Memory B cell (primary cell): ENCODE results near the gene DGAT2.

Experiments
- ATAC-seq: fragments of 150-1000 bp; cut with Tn5 transposase; 2 replicates; pipeline ENCODE4 v1.10.0; 2021; ENCODE audit warnings: low read depth, mild to moderate bottlenecking, moderate library complexity
- DNase-seq, 2 donors: peaks; one replicate each; pipeline ENCODE4 v3.0.0; 2022; ENCODE audit warnings: low spot score in 2 of 2
- H3K27ac Mint-ChIP-seq: one replicate; pipeline ENCODE4 v1.8.0; 2022; ENCODE audit warnings: mild to moderate bottlenecking, moderate library complexity, mixed read lengths
- H3K27me3 Mint-ChIP-seq: one replicate; pipeline ENCODE4 v1.8.0; 2022; ENCODE audit warnings: mixed read lengths
- H3K36me3 Mint-ChIP-seq: one replicate; pipeline ENCODE4 v1.8.0; 2022; ENCODE audit warnings: mild to moderate bottlenecking, mixed read lengths
- H3K4me1 Mint-ChIP-seq: one replicate; pipeline ENCODE4 v1.8.0; 2022; ENCODE audit warnings: mixed read lengths
- H3K4me3 Mint-ChIP-seq: one replicate; pipeline ENCODE4 v1.8.0; 2022; ENCODE audit warnings: mild to moderate bottlenecking, moderate library complexity, mixed read lengths
- H3K9me3 Mint-ChIP-seq: one replicate; pipeline ENCODE4 v1.8.0; 2022; ENCODE audit warnings: mixed read lengths

Gene DGAT2, protein sequence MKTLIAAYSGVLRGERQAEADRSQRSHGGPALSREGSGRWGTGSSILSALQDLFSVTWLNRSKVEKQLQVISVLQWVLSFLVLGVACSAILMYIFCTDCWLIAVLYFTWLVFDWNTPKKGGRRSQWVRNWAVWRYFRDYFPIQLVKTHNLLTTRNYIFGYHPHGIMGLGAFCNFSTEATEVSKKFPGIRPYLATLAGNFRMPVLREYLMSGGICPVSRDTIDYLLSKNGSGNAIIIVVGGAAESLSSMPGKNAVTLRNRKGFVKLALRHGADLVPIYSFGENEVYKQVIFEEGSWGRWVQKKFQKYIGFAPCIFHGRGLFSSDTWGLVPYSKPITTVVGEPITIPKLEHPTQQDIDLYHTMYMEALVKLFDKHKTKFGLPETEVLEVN

DNA sequence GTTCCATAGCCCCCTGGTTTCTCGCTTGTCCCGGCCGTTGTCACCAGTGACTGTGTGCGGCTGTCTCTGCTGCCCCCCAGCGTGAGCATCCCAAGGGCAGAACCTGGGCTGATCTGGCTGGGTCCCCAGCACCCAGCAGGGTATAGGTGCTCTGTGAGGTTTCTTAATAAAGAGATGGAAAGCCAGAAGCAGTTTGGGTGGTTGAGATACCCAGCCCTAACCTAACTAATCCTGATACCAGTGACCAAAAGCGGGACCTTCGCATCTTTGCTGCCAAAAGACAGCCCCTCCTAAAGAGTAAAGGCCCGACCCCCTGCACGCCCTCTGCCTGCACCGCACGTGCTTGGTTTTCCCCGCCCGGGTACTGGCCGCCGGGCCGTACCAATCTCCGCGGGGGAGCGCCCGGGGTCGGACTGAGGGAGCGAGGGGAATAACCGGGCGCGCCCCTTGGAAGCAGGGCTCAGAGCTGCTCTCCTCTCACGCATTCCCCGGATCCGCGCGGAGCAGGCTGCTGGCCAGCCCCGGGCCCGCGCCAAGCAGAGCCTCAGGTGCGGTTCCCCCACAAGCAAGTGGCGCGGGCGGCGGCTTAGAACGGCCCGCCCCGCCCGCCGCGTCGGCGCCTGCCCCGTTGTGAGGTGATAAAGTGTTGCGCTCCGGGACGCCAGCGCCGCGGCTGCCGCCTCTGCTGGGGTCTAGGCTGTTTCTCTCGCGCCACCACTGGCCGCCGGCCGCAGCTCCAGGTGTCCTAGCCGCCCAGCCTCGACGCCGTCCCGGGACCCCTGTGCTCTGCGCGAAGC lies at the start of gene DGAT2:
TSS of gene DGAT2 (plus strand) at position 667 of the 797 bp plus-strand sequence. CDS start 214 bp downstream, outside the sequence.
- peak within 1 kb of the TSS; percentile 86 for H3K4me3 Mint-ChIP-seq
- DNase-seq (peak; percentile 82 to 91), ATAC-seq (peak; percentile 78)
- H3K27ac Mint-ChIP-seq, result peak within 1 kb of the TSS; percentile 99
- no peaks in the 10 kb centered on the region for H3K27me3 Mint-ChIP-seq
- peaks cover 42% of the 10 kb centered on the region for H3K4me1 Mint-ChIP-seq
- no peaks in the 10 kb centered on the region for H3K36me3 Mint-ChIP-seq
- H3K9me3 Mint-ChIP-seq, result no peaks in the 10 kb centered on the region

DNA sequence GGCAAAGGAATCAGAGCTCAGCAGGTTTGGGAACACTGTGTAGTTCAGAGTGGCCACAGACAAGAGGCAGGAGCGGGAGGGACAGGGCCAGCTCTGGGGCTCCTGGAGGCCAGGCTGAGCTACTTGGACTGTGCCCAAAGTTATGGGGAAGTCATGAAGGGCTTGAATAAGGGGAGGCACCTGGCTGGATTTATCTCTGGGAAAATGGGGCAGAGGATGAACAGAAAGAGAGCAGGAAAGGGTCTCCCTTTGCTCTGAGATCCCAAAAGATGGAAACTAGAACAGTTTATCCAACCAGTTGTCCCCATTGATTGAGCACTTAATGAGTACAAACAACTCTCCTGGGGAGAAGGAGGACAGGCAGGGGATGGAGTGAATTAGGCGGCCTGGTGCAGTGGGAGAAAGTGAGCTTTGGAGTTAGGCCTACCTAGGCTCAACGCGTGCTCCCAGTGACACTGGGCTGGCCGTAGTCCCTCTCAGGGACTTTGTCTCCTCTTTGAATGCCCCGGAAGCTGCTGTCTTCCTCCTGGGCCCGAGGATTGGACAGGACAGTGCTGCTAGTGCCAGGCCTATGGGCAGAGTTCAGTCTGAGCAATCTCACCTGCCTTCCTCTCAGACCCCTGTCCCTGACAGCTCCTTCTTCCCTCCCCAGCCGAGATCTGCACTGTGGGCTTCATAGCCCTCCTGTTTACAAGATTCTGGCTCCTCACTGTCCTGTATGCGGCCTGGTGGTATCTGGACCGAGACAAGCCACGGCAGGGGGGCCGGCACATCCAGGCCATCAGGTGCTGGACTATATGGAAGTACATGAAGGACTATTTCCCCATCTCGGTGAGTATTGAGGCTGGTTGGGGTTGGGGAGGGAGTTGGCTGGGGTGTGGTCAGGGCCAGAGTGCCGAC lies 49.0 kb upstream of the DGAT2 start:
- H3K4me1 Mint-ChIP-seq, result peaks cover 5% of the 10 kb centered on the region

DNA sequence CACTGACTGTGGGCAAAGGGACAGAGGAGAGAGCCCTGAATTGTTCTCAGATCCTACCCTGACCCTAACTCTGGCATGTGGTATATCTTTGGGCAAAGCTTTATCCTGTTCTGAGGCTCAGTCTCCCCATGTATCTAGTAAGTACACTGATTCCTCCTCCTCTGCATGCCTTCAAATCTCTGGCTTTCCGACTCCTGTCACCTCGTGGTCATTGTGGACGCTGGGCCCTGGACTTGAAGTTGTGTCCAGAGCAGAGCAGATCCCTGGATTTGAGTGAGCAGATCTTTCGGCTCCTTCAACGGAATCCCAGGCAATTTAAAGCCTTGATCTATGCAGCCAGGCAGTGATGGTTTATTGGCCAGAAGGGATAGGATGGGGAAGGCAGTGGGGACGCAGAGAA lies 47.9 kb upstream of the DGAT2 start:
- Mint-ChIP-seq H3K4me1 (peaks cover 5% of the 10 kb centered on the region), H3K9me3 (no peaks in the 10 kb centered on the region), H3K36me3 (no peaks in the 10 kb centered on the region), H3K27ac (no peak overlapping the region), H3K27me3 (peaks cover 2% of the 10 kb centered on the region), H3K4me3 (no peak overlapping the region)
- DNase-seq (no peak), ATAC-seq (no peak)

More for the DNA sequence above, 49.0 kb upstream of the DGAT2 start:
- peak overlapping the region; percentile 29 for H3K27ac Mint-ChIP-seq
- H3K27me3 Mint-ChIP-seq, result peaks cover 2% of the 10 kb centered on the region
- no peak for DNase-seq
- no peak overlapping the region for H3K4me3 Mint-ChIP-seq
- ATAC-seq, result no peak
- H3K36me3 Mint-ChIP-seq, result no peaks in the 10 kb centered on the region
- H3K9me3 Mint-ChIP-seq, result no peaks in the 10 kb centered on the region

DNA sequence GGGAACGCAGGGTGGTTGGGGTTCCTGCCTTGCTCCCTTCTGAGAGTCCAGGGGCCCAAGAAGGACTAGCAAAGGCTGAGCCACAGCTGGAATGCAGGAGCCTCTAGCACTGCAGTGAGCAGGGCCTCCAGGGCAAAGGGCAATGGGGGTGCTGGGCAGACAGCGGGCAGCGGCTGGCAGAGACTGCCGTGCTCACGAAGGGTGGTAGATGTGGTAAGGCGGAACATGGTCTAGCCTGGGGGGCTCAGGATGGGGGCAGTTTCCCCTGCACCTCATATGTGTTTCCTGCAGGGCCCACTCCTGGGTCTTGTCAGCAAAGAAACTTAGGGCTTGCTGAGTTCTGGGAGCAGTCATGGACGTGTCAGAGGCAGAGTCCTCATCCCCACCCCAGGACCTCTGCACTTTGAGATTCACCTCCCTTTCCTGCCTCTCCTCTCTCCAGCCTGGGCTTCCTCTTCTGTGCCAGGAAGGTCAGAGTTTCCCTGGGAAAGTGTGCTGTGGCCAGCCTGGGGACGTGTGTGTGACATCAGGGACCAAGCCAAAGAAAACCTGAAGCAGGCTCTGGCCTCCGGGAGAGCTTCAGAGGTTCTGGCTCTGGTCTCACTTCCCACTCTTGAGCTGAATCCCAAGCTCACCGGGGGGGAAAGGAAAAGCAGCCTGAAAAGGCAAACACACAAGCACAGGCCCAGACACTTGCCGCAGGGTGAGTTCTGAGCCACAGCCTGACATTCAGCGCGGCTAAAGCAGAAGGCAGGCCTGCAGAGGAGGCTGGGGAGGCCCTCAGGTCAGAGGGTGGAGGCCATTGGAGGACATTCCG lies 46.5 kb upstream of the DGAT2 start:
- Mint-ChIP-seq H3K27ac (no peak overlapping the region), H3K4me3 (no peak overlapping the region), H3K27me3 (no peaks in the 10 kb centered on the region), H3K9me3 (no peaks in the 10 kb centered on the region), H3K36me3 (no peaks in the 10 kb centered on the region), H3K4me1 (peaks cover 2% of the 10 kb centered on the region)
- DNase-seq, result no peak
- ATAC-seq, result no peak

DNA sequence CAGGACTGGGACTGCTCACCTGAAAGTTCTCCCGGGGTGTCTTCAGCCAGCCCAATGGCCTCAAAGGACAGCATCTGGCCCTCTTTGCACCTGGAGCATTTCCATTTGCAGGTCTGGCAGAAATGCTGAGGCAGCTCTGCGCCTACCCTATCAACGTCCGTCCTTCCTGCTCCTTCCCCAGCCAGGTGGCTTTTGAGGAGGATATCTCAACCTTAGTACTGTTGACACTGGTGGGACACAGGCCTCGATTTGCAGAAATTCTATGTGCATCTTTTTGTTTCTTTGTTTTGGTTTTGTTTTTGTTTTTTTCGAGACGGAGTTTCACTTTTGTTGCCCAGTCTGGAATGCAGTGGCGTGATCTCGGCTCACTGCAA lies 45.9 kb upstream of the DGAT2 start:
- Mint-ChIP-seq H3K27ac (no peak overlapping the region), H3K4me3 (no peak overlapping the region), H3K27me3 (no peaks in the 10 kb centered on the region), H3K9me3 (no peaks in the 10 kb centered on the region), H3K4me1 (peaks cover 2% of the 10 kb centered on the region), H3K36me3 (no peaks in the 10 kb centered on the region)
- ATAC-seq (no peak), DNase-seq (no peak)

DNA sequence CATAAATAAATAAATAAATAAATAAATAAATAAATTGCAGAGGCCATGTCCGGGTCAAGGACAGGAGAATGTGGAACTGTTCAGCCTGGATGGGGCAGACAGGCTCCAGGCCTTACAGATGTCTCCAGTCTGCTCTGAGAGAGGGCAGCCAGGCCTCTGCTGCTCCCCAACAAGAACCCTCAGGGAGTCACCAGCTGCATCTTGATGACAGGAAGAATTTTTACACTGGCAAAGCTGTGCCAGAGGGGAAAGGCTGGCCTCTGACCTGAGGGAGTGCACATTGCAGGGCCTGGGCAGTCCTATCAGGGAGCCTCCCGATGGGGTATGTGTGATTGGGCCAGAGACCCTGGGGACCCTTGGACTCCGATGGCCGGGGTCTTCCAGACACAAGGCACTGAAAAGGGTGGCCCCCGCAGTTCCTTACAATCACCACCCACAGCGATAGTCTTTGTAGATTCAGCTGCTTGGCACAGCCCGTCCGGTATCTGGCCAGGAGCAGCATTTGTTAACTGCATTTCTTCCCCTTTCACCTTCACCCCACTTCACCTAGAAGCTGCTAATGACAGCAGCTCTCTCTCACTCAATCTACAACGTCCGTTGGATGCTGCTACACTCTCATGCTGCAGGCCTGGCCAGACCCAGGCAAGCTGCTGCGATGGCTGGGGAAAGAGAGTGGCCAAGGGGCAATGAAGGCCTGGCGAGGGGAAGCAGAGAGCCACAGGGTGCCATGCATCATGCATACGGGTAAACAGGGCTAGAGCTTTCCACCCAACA lies 42.8 kb upstream of the DGAT2 start:
- Mint-ChIP-seq H3K9me3 (no peaks in the 10 kb centered on the region), H3K4me3 (no peak overlapping the region), H3K4me1 (peaks cover 2% of the 10 kb centered on the region), H3K27ac (no peak overlapping the region), H3K27me3 (no peaks in the 10 kb centered on the region), H3K36me3 (no peaks in the 10 kb centered on the region)
- DNase-seq (no peak), ATAC-seq (no peak)

DNA sequence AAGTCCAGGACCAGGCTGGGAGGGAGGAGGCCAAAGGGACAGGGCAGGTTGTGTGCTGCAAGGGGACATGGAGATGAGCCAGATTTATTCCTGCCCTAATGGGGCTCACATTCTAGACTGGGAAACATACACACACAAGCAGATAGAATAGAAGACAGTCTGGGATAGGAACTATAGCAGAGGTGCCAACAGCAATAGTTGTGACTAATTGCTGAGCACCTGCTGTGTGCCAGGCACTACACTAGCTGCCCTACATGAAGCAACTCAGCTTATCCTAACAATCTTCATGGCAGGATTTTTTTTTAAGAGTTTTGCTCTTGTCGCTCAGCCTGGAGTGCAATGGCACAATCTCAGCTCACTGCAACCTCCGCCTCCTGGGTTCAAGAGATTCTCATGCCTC lies 39.6 kb upstream of the DGAT2 start:
- Mint-ChIP-seq H3K27ac (no peak overlapping the region), H3K9me3 (no peaks in the 10 kb centered on the region), H3K4me1 (no peaks in the 10 kb centered on the region), H3K36me3 (no peaks in the 10 kb centered on the region), H3K27me3 (peaks cover 7% of the 10 kb centered on the region), H3K4me3 (no peak overlapping the region)
- DNase-seq (no peak), ATAC-seq (no peak)

DNA sequence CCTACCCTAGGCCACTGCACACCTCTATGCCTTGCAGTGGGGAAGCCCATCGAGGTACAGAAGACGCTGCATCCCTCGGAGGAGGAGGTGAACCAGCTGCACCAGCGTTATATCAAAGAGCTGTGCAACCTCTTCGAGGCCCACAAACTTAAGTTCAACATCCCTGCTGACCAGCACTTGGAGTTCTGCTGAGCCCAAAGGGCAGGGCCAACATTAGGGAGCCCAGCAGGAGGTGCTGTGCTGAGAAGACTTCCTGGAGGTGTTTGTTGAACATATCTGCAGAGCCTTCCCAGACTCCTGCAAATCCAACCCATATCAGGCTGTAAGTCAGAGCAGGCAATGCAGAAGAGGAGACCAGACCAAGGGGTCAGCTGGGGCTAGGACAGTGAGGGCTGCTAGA lies 37.5 kb upstream of the DGAT2 start:
- Mint-ChIP-seq H3K9me3 (no peaks in the 10 kb centered on the region), H3K36me3 (no peaks in the 10 kb centered on the region), H3K4me1 (no peaks in the 10 kb centered on the region), H3K27ac (no peak overlapping the region), H3K4me3 (no peak overlapping the region), H3K27me3 (peaks cover 9% of the 10 kb centered on the region)
- ATAC-seq (no peak), DNase-seq (no peak)

DNA sequence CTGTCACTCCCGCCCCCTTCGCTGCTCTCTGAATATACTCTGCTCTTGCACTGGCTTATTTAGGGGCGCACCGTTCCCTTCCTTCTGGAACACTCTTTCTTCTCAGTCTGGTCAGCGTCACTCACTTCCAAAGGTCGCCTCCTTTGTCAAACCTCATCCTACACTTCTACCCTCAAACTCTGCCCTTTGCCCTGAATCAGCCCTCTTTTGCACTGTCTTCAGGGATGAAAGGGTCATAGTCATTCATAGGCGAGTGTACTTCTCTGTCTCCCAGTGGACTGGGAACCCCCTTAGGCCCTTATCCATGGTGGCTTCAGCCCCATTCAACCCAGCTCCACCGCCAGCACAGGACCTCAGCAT lies 35.5 kb upstream of the DGAT2 start:
- Mint-ChIP-seq H3K9me3 (no peaks in the 10 kb centered on the region), H3K27ac (no peak overlapping the region), H3K36me3 (no peaks in the 10 kb centered on the region), H3K4me3 (no peak overlapping the region), H3K4me1 (no peaks in the 10 kb centered on the region), H3K27me3 (peaks cover 11% of the 10 kb centered on the region)
- DNase-seq (no peak), ATAC-seq (no peak)

DNA sequence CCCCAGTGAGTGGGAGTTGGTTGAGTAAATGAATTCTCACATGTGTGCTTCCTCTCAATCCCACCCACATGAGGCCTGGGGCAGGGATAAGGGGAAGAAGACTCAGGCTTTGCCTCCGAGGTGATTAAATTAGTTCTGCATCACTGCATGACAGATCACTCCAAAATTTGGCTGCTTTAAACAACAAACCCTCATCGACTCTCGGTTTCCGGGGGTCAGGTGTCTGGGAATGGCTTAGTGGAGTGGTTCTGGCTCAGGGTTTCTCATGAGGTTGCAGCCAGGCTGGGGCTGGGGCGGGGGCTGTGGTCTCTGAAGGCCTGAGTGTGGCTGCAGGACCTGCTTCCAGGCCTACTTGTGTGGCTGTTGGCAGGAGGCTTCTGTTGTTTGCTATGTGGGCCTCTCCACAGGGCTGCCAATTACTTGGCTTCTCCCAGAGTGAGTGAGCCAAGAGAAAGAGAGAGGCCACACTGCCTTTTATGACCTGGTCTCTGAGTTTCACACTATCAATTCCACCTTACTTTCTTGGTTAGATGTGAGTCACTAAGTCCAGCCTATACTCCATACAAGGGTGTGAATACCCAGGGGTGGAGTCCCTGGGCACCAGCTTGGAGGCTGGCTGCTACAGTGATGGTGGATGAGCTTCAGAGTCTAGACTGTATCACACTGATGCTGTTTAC lies 35.0 kb upstream of the DGAT2 start:
- no peak for DNase-seq
- Mint-ChIP-seq H3K4me1 (no peaks in the 10 kb centered on the region), H3K27ac (no peak overlapping the region), H3K4me3 (no peak overlapping the region), H3K36me3 (no peaks in the 10 kb centered on the region), H3K9me3 (no peaks in the 10 kb centered on the region), H3K27me3 (peaks cover 11% of the 10 kb centered on the region)
- ATAC-seq, result no peak

DNA sequence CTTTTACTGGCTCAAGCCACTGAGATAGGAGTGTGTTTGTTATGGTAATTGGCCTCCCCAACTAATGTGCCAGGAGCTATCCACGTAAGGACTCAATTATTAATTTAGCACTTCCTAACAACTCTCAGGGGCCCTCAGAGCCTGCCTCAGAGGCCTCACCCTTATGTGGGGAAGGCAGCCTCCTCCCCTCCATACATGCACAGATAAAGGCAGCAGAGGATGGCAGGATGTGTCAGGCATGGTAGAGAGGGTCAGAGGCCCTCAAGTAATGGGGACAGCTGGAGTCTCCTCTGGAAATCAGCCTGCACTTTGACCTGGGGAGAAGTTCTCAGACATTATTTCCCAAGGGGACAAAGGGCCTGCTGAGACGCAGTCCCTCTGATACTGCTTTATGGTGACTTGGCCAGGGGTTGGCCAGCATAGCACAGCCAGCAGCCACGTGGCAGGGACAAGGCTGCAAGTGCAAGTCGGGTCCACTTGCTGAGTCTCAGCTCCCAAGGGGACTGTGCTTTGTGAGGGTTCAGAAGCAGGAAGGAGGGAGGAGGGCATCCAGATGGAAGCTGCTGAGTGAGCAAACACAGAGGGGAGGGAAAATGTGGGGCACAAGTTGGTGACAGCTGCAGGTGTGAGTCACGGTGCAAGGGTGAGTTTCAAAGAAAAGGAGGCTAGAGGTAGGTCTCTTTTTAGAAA lies 33.9 kb upstream of the DGAT2 start:
- DNase-seq (no peak), ATAC-seq (no peak)
- no peaks in the 10 kb centered on the region for H3K9me3 Mint-ChIP-seq
- no peak overlapping the region for H3K4me3 Mint-ChIP-seq
- no peak overlapping the region for H3K27ac Mint-ChIP-seq
- H3K27me3 Mint-ChIP-seq, result peaks cover 14% of the 10 kb centered on the region
- no peaks in the 10 kb centered on the region for H3K4me1 Mint-ChIP-seq
- no peaks in the 10 kb centered on the region for H3K36me3 Mint-ChIP-seq
